Caco-2 (cell line): ENCODE measurements around the gene TLL1. TPM values are rescaled to one million over a fixed set of nuclear protein-coding genes. Genes with fewer than 3 reads are reported as not detected.

Experiments used
- BruUV-seq: library from RNA; stranded (reverse); fragments of 400-500 nt; replicated peaks from 2 replicates; lab custom pipeline; 2021; lab: Mats Ljungman, UMichigan
- CTCF ChIA-PET: fragments of 300-600 bp; sonication (Branson Sonifier 250); formaldehyde crosslinking; loops from one replicate; lab custom pipeline; 2022; ENCODE audit warnings: antibody characterized with exemption; lab: Charles Lee
- POLR2A ChIA-PET: fragments of 300-600 bp; sonication (Branson Sonifier 250); formaldehyde crosslinking; loops from one replicate; lab custom pipeline; 2022; ENCODE audit warnings: antibody characterized with exemption; lab: Charles Lee
- DNase-seq, 2 experiments: peaks; one replicate each; pipeline versions ENCODE4 v3.0.0 to v3.0.0-alpha.2; 2020 to 2022
- H3K27me3 ChIP-seq: replicated peaks from 2 replicates; pipeline ENCODE4 v1.6.0; 2011; ENCODE audit warnings: low read length; ENCODE audit not compliant: control insufficient read depth, insufficient read depth
- H3K36me3 ChIP-seq: 2 replicates; pipeline ENCODE4 v1.5.1; 2011; ENCODE audit warnings: low read length; ENCODE audit not compliant: control insufficient read depth, insufficient read depth
- H3K4me1 ChIP-seq: fragments of 250-450 bp; sonication (Bioruptor Pico); 2 replicates; pipeline ENCODE4 v1.5.1; 2020; ENCODE audit warnings: mild to moderate bottlenecking
- H3K4me3 ChIP-seq: 2 replicates; pipeline ENCODE4 v1.5.1; 2011; ENCODE audit warnings: low read depth, mild to moderate bottlenecking, control low read depth, low read length
- H3K9me3 ChIP-seq: fragments of 250-450 bp; sonication (Bioruptor Pico); 2 replicates; pipeline ENCODE4 v1.5.1; 2020; ENCODE audit warnings: mild to moderate bottlenecking, moderate library complexity
- H3K27ac Mint-ChIP-seq: one replicate; pipeline ENCODE4 v1.8.0; 2022; ENCODE audit warnings: mixed read lengths; ENCODE audit not compliant: unreplicated experiment
- H3K27me3 Mint-ChIP-seq: one replicate; pipeline ENCODE4 v1.8.0; 2022; ENCODE audit warnings: mixed read lengths; ENCODE audit not compliant: insufficient read depth, unreplicated experiment
- H3K36me3 Mint-ChIP-seq: one replicate; pipeline ENCODE4 v1.8.0; 2022; ENCODE audit warnings: mild to moderate bottlenecking, mixed read lengths; ENCODE audit not compliant: insufficient read depth, unreplicated experiment
- H3K4me1 Mint-ChIP-seq: one replicate; pipeline ENCODE4 v1.8.0; 2022; ENCODE audit warnings: low read depth, mixed read lengths; ENCODE audit not compliant: unreplicated experiment
- H3K4me3 Mint-ChIP-seq: one replicate; pipeline ENCODE4 v1.8.0; 2022; ENCODE audit warnings: mild to moderate bottlenecking, moderate library complexity, mixed read lengths; ENCODE audit not compliant: unreplicated experiment
- H3K9me3 Mint-ChIP-seq: one replicate; pipeline ENCODE4 v1.8.0; 2022; ENCODE audit warnings: mixed read lengths; ENCODE audit not compliant: unreplicated experiment
- CTCF ChIP-seq, 2 experiments: fragments of 200-600 bp in 1 of 2; IDR thresholded peaks; 1 replicate in 1 of 2; 2 replicates in 1 of 2; pipeline versions ENCODE4 v1.5.1 to v1.8.0; 2011 to 2022; ENCODE audit warnings: antibody characterized with exemption in 1 of 2, control low read depth in 1 of 2, inconsistent platforms in 1 of 2, low read depth in 1 of 2, low read length in 1 of 2, mild to moderate bottlenecking in 1 of 2, moderate library complexity in 1 of 2; ENCODE audit not compliant: insufficient read depth in 1 of 2, severe bottlenecking in 1 of 2, unreplicated experiment in 1 of 2
- intact Hi-C: fragments of 100-400 bp; cut with micrococcal nuclease; formaldehyde crosslinking; loops from one replicate; pipeline ENCODE4 v1.10.0; 2022; ENCODE audit not compliant: unreplicated experiment
- total RNA-seq: library from RNA; stranded (reverse); gene quantifications from 2 replicates; pipeline ENCODE4 v1.2.3, GENCODE V29; 2022

The TLL1 gene
- total RNA-seq, 1 experiment from 2014 or later, result 14.2 TPM

DNA sequence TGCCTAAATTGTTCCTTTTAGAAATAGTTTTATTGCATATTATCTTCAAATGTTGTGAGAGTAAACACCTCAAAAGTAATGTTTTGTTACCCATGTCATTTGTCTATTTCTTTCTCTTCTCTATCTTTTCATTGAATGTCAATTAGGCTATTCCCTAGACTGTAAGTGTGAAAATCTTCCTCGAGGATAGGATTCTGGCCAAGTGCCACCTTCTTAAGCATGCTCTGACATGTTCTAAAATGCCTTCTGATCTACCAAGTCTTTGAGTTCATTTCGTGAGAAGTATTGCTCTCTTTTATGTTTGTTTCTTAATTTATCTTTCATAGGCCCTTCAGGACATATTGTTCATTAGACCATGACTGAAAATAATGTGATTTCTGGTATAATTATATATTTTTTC lies 44.1 kb upstream of the TLL1 start:
- Mint-ChIP-seq H3K9me3 (no peaks in the 10 kb centered on the region), H3K4me1 (no peaks in the 10 kb centered on the region), H3K36me3 (no peaks in the 10 kb centered on the region), H3K27ac (no peak overlapping the region), H3K4me3 (no peak overlapping the region), H3K27me3 (no peaks in the 10 kb centered on the region)
- Histone ChIP-seq H3K27me3 (no peaks in the 10 kb centered on the region), H3K36me3 (no peaks in the 10 kb centered on the region), H3K9me3 (no peaks in the 10 kb centered on the region), H3K4me1 (no peaks in the 10 kb centered on the region), H3K4me3 (no peak overlapping the region)
- DNase-seq, result no peak
- intact Hi-C loops, result no loop called here
- TF ChIP-seq CTCF (IDR thresholded peaks at IDR 0.05; ENCODE audit: insufficient read depth in 1 of 2, low read depth in 1 of 2, low read length in 1 of 2, severe bottlenecking in 1 of 2, unreplicated experiment in 1 of 2), result no peak
- ChIA-PET CTCF (no interaction called here), POLR2A (no interaction called here)
- BruUV-seq, result no TSS peak

- POLR2A ChIA-PET, result no interaction called here
- Histone ChIP-seq H3K4me1 (no peaks in the 10 kb centered on the region), H3K36me3 (no peaks in the 10 kb centered on the region), H3K4me3 (no peak overlapping the region), H3K27me3 (no peaks in the 10 kb centered on the region), H3K9me3 (no peaks in the 10 kb centered on the region)
- no peak for TF ChIP-seq CTCF (IDR thresholded peaks at IDR 0.05; ENCODE audit: insufficient read depth in 1 of 2, low read depth in 1 of 2, low read length in 1 of 2, severe bottlenecking in 1 of 2, unreplicated experiment in 1 of 2)
- no peak overlapping the region for H3K4me3 Mint-ChIP-seq
- no peak for DNase-seq
- H3K36me3 Mint-ChIP-seq, result no peaks in the 10 kb centered on the region
- no peaks in the 10 kb centered on the region for H3K4me1 Mint-ChIP-seq
- CTCF ChIA-PET, result no interaction called here
- H3K27me3 Mint-ChIP-seq, result no peaks in the 10 kb centered on the region
- no TSS peak for BruUV-seq
- intact Hi-C loops, result no loop called here
- H3K27ac Mint-ChIP-seq, result no peak overlapping the region
- H3K9me3 Mint-ChIP-seq, result no peaks in the 10 kb centered on the region
Observed at GRCh38 chr4:165834116-165834515, 38.9 kb upstream of the TLL1 start.

DNA sequence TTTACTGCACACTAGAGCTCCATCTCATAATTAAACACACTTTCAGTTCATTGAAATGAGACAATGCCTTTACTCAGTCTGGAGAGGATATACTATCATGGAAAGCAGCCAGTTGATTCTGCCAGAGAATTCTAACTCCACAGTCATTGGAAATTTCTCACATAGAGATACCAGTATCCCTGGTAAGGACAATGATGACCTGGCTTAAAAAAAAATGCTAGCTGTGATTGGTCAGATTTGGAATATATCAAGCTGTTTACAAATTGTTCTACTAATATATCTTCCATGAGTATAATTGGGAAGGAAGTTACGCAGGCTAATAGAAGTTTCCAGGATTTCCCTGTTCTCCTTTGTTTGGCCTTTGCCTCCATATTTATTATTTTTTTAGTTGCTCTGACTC lies 34.5 kb upstream of the TLL1 start:
- no peaks in the 10 kb centered on the region for H3K36me3 ChIP-seq
- H3K4me3 ChIP-seq, result no peak overlapping the region
- Mint-ChIP-seq H3K36me3 (no peaks in the 10 kb centered on the region), H3K4me1 (no peaks in the 10 kb centered on the region), H3K4me3 (no peak overlapping the region), H3K27ac (no peak overlapping the region), H3K27me3 (peaks cover 3% of the 10 kb centered on the region), H3K9me3 (no peaks in the 10 kb centered on the region)
- H3K27me3 ChIP-seq, result no peaks in the 10 kb centered on the region
- ChIA-PET POLR2A (no interaction called here), CTCF (no interaction called here)
- DNase-seq, result no peak
- H3K9me3 ChIP-seq, result no peaks in the 10 kb centered on the region
- no peaks in the 10 kb centered on the region for H3K4me1 ChIP-seq
- intact Hi-C loops, result no loop called here
- BruUV-seq, result no TSS peak
- TF ChIP-seq CTCF (IDR thresholded peaks at IDR 0.05; ENCODE audit: insufficient read depth in 1 of 2, low read depth in 1 of 2, low read length in 1 of 2, severe bottlenecking in 1 of 2, unreplicated experiment in 1 of 2), result no peak
